Uterus (tissue), 2 donors: ENCODE results near the gene TMEM130.

Experiments used
- POLR2A ChIP-seq, 2 donors: fragments of 450-650 bp; IDR thresholded peaks; one replicate each; pipeline ENCODE4 v1.6.1; 2016; ENCODE audit warnings: antibody characterized with exemption in 2 of 2, mild to moderate bottlenecking in 1 of 2, moderate library complexity in 1 of 2
- TF ChIP-seq, protein P1 (sequence below), 4 experiments: fragments of 200-600 bp in 2 of 4; fragments of 450-650 bp in 2 of 4; sonication (generic) in 2 of 4; IDR thresholded peaks; one replicate each; pipeline ENCODE4 v1.5.1; 2016 to 2019; ENCODE audit warnings: antibody characterized with exemption in 4 of 4, mild to moderate bottlenecking in 2 of 4, moderate library complexity in 1 of 4

DNA sequence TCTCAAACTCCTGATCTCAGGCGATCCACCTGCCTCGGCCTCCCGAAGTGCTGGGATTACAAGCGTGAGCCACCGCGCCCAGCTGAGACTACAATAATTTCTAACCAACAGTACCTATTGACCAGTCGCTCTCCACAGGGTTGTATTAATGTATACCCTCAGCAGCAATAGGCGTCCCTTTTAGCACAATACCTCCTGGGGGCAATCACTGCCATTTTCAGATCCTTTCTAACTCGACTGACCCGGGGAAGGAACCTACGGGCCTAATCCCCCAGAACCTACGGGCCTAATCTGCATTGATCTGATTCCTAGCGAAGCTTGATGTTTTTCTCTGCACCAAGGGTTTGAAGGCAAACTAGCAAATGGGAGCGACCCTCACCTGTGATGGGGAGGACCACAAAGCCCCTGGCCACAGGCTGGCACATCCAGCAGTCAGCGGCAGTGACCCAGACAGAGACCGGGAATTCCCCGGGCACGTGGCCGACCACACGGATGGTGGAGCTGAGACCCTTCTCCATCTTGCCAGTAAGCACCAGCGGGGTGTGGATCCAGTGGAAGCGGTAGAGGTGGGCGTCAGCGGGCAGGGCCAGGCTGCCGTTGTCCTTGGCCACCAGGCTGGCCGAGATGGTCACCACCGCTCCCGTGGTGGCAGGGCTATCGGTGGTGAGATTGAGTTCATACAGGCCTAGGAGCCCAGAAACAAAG is 6.9 kb downstream of the TMEM130 start:
- TF ChIP-seq, protein P1, sequence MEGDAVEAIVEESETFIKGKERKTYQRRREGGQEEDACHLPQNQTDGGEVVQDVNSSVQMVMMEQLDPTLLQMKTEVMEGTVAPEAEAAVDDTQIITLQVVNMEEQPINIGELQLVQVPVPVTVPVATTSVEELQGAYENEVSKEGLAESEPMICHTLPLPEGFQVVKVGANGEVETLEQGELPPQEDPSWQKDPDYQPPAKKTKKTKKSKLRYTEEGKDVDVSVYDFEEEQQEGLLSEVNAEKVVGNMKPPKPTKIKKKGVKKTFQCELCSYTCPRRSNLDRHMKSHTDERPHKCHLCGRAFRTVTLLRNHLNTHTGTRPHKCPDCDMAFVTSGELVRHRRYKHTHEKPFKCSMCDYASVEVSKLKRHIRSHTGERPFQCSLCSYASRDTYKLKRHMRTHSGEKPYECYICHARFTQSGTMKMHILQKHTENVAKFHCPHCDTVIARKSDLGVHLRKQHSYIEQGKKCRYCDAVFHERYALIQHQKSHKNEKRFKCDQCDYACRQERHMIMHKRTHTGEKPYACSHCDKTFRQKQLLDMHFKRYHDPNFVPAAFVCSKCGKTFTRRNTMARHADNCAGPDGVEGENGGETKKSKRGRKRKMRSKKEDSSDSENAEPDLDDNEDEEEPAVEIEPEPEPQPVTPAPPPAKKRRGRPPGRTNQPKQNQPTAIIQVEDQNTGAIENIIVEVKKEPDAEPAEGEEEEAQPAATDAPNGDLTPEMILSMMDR (IDR thresholded peaks at IDR 0.05): no peak
- TF ChIP-seq POLR2A (IDR thresholded peaks at IDR 0.05): no peak
